GM19025 (cell line): ENCODE measurements around the gene ZP2.
"Not testable (repeated sequence)": the region's sequence is repeated elsewhere in the genome, so short reads cannot be mapped to it uniquely, and the experiment has no call there.

Experiments
- ATAC-seq: cut with Tn5 transposase; IDR thresholded peaks from one replicate; pipeline ENCODE4 v1.9.1; 2021; ENCODE audit warnings: mild to moderate bottlenecking, low read depth, moderate library complexity; ENCODE audit not compliant: unreplicated experiment

ZP2 gene

DNA sequence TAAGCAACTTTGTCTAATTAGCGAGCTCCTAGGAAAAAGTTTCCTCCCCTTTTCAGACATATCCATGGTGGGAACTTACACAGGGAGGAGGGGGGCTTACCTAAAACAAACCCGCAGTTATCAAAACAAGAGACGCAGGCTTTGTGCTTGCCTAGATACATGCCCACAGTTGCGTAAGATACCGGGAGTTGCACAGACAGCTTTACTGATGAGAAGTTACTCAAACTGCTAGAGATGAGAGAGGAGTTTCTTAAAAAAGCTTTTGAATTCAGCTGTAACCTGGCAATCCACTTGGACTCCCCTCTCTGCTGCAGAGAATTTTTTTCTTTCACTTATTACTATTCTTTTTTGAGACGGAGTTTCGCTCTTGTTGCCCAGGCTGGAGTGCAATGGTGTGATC is 6.8 kb upstream of the ZP2 start:
- no peak for ATAC-seq

DNA sequence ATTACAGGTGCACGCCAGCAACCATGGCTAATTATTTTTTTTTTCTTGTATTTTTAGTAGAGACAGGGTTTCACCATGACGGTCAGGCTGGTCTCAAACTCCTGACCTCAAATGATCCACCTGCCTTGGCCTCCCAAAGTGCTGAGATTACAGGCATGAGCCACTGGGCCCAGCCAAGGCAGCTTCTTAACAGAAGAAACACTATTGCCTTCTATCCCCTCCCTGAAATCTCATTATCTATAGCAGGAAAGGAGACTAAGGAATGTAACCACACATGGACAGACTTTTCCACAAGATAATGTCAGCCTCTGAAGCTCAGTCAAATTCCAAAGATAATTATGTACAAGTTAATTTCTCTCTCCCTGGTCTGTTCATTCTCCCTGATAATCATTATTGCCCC is 5.7 kb upstream of the ZP2 start:
- ATAC-seq, result no peak

DNA sequence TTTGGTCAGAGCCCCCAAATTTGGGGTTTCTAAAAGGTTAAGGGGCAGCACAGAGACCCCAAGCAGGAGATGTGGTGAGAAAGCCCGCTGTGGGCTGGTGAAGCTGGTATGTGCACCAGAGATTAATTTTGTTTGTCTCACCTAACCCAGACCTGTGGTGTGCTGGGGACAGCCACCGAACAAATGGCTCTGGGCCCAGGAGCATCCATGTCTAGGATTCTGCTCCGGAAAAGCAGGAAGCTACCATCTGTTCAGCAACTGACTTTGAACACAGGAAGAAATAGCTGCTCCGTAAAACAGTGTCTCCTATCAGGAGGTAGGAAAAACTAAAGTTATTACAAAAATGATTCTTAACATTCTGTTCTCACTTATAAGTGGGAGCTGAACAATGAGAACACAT is 2.7 kb upstream of the ZP2 start:
- ATAC-seq, result no peak

DNA sequence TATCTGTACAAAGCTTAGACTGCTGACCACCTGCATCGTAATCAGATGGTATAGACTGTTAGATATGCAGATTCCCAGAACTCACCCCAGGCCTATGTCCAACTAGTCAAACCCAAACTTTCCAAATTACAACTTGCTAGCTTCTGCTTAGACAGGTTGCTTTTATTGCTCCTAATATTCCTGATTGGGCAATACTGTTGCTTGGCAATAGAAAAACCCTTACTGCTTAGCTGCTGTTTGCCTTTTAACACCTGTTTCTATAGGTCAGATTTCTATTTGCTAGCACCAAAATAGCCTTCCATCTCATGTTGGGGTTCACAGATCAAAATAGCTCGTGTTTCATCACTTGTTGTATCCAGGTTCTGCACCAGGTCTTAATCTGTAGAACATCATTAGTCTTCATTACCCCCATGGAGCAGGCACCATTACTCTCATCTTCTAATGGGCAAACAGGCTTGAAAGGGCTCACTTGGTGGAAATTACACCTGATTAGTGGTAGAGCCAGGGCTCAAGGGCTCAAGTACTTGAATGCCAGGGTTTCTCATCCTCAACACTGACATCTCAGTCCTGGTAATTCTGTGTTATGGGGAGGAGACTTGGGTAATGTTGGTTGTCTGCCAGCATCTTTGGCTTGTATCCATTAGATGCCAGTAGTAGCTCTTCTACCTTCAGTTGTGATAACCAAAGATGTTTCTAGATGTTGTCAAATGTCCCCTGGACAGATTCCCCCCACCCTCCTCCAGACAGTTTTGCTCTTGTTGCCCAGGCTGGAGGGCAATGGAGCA is 2.7 kb downstream of the ZP2 start:
- no peak for ATAC-seq

DNA sequence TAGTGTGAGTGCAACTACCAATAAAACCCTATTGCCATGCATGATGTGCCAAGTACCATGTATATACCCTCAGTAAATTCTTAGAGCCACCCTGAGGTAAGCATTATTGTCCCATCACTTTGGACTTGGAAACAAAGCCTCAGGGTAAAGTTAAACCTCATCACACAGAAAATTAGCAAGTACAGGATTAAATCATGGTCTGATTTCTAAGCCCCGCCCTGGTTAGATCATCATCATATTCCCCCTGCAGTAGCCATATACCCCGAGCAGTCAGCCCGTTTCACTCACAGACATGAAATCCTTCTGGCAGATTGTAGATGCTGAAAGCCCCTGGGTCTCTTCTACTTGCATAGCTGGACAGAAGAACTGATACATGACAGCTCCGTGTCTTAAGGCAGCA is 4.8 kb downstream of the ZP2 start:
- no peak for ATAC-seq

DNA sequence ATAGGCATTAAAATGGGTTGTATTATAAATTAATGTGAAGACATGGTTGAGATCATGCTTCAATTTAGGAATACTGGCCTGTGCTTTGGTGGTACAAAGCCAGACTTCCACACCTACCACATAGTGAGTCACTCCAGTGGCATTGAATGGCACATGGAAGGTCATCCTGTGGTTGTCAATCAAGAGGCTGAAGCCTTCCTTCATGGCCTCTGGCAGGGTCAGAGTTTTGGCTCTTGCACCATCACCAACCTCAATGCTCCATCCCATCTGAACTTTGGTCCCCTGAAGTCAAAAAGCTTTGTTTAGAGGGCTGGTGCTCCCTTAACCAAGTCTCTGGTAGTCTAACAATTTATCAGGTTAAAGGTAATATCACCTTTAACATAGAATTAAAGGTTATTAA is 6.1 kb downstream of the ZP2 start:
- no peak for ATAC-seq

DNA sequence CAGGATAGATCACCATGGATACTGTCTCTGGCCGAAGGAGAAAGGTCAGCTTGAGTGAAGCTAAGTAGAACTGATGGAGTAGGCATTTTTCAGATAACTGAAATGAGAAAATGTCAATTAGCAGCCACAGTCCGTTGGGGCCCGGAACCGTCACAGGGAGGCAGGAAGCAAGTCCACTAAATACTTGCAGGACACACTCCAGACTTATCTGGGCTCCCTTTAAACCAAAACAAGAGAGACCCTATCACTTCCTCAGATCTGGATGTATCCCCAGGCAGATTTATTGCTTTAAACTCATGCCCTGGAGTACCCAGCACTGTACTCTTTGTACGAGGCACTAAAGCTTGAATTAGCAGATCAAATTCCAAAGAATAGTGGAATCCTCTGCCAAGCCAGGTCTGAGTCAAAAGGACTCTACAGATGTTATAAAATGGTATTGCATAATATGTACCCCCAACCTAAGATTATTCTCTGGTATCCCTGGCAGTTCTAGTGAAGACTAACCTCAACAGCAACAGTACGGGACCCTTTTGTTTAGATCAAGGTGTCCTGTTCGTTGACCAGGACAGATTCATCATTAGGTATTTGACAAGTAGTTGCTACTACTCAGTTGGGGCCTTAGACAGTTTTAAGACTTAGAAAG is 8.1 kb downstream of the ZP2 start:
- no peak for ATAC-seq

DNA sequence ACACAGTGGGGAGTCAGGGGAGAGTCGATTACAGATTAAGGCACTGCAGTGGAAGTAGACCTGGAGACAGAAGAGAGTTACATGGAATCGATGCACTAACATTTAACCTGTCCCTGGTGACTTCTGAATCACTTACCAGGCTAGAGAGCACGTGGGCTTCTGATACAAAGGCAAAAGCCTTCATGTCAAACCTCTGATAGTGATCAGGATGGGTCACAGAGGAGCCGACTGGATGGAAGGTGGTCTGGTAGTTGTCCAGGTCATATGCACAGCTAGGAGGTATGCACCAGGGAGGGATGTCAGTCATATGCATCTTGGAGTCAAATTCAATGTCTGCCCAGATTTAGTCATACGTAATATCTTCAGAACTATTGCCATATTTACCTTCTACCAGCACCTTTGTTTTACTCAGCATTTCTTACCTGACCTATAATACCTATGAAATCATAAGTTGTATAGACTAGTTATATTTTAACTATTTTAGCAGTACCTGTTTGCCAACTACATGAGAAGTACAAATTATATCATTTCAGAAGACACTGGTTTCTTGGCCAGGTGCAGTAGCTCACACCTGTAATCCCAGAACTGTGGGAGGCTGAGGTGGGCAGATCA is 11.7 kb downstream of the ZP2 start:
- ATAC-seq, result no peak

DNA sequence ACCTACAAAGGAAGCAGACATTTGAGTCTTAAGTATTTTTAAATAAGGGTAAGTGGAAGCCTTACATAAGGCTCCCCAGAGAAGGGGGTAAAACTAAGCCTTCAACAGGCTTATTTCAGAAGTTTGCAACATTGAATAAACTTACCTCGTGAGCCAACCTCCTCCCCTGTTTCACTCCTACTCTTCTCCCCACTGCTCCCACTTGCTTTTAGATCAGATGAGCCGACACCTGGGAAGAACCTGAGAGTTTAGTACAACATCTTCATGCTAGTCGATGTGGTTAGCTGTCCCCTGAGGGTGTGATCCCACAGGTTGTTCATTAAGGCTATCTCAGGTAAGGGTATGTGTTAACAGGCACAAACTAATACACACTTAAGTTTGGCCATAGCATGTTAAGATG is 13.8 kb downstream of the ZP2 start:
- no peak for ATAC-seq

DNA sequence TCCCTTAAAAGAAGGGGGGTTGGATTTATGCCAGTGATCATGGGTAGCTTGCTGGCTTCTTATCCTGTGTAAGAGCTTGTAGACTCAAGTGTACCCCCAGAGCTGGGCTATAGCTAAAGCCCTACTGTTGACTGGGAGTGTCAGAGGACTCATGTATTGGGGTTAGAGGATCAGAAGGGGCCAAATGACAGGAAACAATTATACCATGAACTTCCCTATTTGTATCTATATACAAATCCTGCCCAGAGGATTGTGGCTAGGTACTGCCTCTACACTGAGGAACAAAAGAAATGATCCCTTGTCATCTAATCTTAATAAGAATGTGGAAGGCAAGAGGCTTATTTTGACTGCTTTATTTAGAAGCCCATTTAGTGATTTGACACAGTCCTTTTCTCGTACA is 14.3 kb downstream of the ZP2 start:
- ATAC-seq, result no peak

DNA sequence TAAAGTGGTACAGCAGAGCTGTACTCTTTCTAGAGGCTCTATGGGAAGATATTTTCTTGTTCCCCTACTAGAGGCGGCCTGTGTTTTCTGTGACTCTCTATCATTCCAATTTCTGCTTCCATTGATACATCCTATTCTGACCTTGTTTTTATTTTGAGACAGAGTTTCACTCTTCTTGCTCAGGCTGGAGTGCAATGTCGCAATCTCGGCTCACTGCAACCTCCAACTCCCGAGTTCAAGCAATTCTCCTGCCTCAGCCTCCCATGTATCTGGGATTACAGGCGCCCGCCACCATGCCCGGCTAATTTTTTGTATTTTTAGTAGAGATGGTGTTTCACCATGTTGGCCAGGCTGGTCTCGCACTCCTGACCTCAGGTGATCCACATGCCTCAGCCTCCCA is 16.0 kb downstream of the ZP2 start:
- not testable (repeated sequence) for ATAC-seq

DNA sequence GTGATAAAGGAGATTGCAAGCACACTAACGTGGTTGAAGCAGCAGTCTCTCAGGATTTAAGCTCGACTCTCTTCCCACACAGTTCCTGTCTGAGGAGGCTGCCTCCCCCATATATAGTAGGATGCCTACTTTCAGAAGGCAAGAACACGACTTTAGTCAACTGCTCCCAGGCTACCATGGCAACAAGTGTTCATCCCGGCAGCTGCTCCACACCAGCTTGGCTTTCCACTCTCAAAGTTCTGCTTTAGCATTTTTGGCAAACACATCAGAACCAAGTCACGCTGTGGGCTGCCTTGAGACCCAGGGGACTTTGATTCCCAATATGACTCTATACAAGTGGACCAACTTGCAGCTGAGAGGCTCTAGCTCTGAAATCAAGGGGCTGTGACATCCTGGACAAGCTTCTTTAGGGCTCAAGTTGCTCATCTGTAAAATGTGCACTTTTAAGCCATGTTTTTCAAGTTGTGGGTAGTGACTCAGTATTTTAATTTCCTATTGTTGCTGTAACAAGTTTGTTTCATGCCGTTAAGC is 16.5 kb downstream of the ZP2 start:
- ATAC-seq, result no peak

DNA sequence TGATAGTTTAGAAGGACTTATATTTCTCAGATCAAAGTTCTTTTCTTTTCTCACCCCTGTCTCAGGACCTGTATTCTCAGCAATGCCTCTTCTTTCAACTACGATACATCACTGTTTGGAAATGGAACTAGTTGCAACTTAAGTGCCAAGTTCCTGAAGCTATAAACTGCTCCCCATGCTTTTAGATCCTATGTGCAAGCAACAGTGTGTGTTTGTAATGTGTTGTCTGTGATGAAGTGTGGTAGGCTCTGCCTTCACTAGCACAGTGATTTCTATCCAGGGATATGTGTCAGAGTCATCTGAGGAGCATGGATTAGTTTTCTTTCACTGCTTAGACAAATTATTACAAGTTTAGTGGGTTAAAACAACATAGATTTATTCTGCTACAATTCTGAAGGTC is 18.4 kb downstream of the ZP2 start:
- ATAC-seq, result no peak

DNA sequence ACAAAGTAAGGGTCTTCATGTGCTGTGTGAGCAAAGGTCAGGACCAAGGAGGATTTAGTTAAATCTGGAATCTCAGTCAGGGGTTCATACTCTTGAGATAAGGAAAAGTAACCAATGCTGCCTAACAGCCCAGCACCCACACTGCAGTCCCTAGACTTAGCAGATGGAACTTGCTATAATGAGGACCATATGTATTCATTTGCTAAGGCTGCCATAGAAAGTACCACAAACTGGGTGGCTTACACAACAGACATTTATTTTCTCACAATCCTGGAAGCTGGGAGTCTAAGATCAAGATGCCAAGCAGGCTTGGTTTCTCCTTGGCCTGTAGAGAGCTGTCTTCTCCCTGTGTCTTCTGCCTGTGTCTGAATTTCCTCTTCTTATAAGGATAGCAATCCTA is 20.8 kb downstream of the ZP2 start:
- ATAC-seq, result no peak

DNA sequence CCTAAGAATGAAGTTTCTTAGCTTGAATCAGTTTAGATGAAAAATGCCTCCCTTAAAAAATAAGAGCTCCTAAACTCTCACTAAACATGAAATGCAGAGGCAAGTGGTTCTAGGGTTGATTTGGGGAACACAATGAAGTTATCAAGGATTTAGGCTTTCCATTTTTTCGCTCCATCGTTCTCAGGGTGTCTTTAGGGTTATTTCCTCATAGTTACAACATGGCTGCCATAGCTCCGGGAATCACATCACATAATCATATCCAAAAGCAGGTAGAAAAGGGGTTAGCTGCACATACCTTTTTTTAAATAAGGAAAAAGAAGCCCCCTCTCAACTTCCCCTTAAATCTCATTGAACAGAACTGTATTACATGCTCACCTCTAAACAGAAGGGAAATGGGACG is 21.4 kb downstream of the ZP2 start:
- no peak for ATAC-seq

DNA sequence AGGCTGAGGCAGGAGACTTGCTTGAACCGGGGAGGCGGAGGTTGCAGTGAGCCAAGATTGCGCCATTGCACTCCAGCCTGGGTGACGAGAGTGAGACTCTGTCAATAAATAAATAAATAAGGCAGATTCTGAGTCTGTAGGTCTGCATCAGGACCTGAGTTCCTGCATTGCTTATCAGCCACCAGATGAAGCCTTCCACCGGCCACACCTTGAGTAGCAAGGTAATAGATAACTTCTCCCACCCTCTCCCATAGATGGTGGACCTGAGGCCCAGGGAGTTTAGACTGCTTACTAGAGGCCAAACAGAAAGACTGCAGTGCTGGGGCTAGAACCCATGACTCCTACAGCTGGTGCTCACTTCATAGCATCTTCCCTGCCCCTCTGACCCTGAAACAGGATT is 22.1 kb downstream of the ZP2 start:
- no peak for ATAC-seq

DNA sequence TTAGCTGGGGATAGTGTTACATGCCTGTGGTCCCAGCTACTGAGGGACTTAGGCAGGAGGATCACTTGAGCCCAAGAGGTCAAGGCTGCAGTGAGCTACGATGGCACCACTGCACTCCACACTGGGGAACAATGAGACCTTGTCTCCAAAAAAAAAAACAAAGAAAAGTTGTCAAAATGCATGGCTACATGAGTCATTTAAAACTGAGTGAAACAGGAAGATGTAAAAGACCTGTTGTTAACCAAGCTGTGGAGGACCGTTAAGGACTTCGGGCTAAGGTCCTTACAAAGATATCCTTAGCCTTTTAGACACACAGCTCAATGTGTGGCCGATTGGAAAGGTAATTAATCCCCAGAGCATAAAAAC is 25.1 kb downstream of the ZP2 start:
- ATAC-seq, result no peak

DNA sequence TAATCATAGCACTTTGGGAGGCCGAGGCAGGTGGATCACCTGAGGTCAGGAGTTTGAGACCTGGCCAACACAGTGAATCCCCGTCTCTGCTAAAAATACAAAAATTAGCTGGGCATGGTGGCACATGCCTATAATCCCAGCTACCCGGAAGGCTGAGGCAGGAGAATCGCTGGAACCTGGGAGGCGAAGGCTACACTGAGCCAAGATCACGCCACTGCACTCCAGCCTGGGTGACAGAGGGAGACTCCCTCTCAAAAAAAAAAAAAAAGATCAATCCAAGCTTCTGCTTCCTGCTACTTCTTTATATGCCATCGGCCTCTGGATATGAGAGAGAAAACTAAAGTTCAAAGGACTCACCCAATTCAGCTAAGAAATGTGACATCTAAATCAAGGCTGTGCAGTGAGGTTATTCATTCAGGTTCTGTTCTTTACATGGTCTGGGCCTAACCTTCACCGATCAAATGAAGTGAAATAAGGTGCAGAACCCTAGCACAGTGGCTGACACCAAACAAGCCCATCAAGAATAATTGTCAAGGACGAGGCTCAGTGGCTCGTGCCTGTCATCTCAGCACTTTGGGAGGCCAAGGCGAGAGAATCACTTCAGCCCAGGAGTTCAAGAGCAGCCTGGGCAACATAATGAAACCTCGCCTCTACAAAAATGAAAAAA is 25.6 kb downstream of the ZP2 start:
- no peak for ATAC-seq

DNA sequence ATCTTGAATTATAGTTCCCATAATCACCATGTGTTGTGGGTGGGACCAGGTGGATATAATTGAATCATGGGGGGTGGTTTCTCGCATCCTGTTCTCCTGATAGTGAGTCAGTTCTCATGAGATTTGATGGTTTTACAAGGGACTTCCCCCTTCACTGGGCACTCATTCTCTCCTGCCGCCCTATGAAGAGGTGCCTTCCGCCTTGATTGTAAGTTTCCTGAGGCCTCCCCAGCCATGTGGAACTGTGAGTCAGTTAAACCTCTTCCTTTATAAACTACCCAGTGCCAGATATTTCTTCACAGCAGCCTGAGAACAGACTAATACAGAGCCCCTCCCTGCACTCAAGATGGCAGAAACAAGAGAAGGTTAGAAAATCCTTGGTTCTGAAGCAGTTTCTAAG is 26.5 kb downstream of the ZP2 start:
- ATAC-seq, result no peak

DNA sequence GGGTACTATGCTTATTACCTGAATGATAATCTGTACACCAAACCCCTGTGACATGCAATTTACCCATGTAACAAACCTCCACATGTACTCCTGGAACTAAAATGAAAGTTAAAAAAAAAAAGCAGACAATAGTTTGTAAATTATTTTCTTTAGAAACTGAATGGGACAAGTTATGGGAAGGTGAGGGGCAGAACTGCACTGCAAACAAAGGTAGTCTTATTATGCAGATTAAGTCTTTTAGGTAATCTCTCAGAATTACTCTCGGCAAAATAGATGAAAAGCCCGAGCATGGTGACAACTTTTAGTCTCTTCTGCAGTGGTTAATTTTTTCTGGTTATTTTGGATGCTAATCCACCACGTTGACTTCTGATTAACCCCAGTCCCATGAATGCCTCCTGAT is 27.4 kb downstream of the ZP2 start:
- ATAC-seq, result no peak

DNA sequence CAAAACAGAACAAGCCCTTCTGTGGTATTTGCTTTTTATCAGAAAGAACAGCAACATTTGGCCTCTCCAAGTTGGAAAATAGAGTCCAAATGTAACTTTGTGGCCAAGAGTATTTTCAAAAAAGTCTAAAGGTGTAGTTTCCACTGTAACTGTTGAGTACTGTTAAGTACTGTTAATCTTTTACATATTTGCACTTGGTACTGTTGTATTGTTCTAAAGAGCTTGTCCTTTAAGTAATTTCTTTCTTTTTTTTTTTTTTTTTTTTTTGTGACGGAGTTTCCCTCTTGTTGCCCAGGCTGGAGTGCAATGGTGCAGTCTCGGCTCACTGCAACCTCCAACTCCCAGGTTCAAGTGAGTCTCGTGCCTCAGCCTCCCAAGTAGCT is 31.4 kb downstream of the ZP2 start:
- no peak for ATAC-seq
